HuH-7 (cell line): ENCODE measurements around the gene C9orf78.

Experiments
- DNase-seq: peaks from one replicate; pipeline ENCODE4 v3.0.0; 2011; ENCODE audit warnings: low spot score

Gene C9orf78, protein sequence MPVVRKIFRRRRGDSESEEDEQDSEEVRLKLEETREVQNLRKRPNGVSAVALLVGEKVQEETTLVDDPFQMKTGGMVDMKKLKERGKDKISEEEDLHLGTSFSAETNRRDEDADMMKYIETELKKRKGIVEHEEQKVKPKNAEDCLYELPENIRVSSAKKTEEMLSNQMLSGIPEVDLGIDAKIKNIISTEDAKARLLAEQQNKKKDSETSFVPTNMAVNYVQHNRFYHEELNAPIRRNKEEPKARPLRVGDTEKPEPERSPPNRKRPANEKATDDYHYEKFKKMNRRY

DNA sequence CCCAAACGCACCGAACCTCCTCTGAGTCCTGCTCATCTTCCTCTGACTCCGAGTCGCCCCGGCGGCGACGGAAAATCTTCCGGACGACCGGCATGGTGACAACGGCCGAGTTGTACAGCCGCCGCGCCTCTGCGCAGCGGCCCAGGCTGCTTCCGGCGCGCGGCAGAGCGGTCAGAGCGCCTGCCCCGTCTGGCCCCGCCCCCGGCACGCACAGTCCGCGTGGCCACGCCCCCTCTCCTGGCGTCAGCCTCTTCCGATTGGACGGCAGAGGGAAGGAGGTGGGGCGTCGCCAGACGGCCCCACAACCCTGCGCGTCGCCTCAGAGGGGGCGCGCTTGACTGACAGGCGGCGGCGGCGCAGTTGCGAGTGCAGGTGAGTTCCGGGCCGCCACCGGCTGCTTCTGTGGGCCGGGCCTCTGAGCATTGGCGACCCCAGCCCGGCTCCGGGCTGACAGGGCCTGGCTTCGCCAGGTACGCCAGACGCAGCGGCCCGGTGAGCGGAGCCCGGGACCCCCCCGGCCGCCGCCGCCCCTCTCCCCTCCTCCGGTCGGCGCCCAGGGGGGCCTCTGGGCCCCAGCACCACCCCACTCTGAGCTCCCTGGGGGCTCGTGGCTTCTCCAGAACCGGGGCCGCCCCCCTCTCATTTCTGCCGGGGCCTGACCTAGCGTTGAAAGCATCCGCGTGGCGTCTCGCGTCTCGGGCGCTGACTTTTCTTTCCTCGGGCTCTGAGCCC lies at the start of gene C9orf78, which contains the start of gene USP20:
TSS of gene C9orf78 (minus strand) at position 148 of the 732 bp plus-strand sequence. CDS start at position 94, 54 bp downstream.
TSS of gene USP20 (plus strand) at position 331 of the 732 bp plus-strand sequence. CDS start 17,098 bp downstream, outside the sequence.
- DNase-seq: peak; percentile 97

DNA sequence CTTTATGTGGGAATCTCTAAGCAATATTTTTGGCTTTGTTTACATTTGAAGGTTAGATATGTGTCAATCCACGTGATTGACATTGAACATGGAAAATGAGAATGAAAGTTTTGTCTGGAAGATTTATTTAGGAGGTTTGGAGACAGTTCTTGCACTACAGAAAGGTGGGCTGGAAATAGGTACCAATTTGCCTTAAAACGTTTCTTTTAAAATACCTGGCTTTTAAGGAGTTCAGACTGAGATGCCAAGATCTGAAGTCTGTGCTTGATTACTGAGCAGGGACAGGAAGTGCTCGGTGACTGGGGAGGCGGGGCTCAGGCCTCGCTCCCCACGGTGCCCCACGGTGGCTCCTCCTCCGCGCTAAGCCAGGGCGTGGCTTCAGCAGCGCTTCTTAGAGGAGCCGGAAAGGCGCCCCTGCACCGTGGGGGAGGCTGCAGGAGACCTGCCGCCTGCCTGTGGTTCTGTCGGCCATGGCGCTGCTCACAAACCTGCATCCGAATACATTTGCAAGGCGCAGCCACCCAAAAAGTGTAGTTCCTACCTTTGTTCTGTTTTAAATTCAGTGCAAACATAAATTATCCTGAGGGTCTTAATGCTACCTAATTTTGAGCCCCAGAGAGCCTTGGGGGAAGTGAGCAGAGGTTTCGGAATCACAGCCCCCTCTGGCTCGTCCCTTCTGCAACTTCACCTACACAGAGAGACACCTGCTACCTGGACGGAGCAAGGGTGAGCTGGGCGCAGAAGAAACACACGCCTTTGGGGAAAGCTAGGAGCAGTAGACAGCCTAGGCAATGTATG lies 49.3 kb upstream of the C9orf78 start:
- peak; percentile 86 for DNase-seq

DNA sequence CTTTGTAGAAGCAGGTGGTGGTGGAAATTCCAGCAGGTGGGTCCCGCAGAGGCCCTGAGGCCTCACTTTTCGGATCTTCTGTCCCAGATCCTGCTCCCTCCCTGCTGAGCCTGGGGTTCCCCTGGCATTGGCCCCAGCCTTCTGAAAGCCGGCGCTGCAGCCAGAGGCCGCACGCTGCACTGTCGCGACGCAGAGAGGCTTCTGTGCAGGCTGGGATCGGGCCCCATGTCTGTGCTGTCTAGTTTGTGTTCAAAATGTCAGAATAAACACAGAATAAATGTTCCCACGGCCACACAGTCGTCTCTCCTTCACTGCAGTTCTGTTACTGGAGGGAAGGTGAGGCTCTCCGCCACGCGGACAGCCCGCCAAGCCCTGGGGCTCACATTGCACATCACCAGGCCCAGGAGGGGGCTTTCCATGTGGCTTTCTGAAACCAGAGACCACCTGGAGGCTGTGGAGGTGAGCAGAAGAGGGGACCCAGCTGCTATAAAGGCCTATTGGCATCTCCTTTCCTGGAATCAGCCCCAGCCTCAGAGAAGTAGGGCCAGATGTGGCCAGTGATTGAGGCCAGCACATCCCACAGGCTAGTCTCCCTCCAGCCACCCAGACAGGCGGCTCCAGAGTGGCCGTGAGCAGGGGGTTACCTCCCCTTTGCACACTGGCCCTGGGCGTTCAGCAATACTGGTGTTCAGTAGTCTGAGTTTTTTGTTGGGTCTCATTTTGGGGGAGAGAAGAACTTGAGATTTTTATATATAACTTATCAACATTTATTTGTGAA lies 46.7 kb upstream of the C9orf78 start:
- DNase-seq: no peak

DNA sequence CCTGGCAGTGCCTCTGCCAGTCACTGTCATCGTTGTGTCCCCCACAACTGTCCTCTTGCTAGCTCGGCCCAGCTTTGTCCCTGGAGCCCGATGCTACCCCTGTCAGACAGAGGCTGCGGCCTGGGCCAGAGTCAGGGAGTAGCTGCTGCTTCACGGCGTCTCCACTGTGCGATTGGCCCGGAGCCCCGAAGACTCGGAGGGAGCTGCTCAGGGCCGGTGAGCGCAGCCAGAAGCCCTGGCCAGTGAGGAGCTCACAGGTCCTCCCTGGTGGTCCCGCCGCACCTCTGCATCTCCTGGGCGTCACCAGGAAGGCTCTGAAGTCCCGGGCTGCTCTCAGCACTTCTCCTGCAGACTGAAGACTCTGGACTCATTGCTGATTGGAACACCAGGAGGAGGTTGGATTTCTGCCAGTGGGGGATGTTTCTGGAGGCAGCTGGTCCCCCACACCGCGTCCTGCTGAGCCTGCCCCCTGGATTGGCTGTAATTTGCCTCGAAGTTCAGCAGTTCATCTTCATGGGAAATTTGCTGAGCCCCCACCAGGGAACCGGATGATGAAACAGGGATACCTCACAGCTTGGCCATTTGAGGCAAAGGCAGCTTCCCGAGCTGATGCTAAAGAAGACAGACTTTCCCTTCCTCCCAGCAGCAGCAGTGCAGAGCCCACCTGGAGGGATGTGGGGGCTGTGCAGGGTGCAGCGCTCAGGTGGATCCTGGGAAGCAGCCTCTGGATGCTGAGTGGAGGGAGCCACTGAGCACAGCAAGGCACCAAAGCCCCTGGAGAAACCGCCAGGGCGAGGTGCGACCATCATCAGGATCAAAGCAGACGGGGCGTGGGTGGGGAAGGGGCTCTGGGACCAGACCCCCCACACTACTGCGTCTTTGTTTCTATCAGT lies 45.8 kb upstream of the C9orf78 start:
- no peak for DNase-seq

DNA sequence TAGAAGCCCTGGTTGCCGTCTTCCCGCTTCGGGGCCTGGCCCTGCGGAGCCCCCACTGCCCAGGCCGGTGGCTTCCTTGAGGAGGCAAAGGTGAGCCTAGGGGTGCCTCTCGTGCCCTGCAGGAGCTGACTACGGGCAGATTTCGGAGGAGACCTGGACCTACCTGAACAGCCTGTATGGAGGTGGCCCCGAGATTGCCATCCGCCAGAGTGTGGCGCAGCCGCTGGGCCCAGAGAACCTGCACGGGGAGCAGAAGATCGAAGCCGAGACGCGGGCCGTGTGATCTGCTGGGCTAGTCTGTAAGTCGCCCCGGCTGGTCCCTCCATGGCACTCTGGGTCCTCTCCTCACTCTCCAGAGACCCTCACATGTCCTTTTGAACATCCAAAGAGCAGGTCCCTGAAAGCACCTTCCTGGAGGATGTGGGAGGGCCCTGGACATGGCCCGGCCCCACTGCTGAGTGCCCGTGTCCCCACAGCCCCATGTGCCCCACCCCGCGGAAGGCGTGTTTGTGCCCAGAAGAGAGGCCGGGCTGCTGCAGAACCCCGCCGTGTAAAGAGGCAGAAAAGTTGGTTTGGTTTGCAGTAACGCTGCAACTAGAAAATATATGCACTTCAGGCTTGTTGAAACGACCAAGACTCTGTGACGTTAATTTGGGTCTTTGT lies 45.0 kb upstream of the C9orf78 start:
- no peak for DNase-seq

DNA sequence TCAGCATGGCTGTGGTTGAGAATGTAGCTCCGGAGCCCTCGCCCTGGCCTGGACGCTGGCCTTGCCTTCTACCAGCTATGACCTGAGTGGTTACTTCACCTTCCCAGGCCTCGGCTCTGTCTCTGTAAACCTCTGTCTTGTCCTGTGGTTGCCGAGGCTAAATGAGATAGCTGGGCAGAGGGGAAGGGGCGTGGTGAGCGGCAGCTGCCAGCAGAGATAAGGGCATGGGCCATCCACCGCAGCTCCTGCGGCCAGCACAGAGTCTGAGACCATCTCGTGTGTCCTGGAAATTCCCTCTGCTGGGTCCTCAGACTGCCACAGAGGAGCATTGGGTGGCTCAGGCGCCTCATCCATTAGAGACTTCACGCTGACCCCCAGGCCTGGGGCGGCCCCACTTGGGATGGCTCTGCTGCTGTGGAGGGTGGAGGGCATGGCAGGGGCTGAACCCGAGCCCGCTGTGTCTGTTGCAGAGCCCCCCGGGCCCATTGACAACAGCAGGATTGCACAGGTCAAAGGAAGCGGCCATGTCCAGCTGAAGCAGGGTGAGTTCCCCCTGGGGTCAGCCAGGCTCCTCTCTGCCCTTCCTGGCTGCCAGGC lies 44.1 kb upstream of the C9orf78 start:
- no peak for DNase-seq

DNA sequence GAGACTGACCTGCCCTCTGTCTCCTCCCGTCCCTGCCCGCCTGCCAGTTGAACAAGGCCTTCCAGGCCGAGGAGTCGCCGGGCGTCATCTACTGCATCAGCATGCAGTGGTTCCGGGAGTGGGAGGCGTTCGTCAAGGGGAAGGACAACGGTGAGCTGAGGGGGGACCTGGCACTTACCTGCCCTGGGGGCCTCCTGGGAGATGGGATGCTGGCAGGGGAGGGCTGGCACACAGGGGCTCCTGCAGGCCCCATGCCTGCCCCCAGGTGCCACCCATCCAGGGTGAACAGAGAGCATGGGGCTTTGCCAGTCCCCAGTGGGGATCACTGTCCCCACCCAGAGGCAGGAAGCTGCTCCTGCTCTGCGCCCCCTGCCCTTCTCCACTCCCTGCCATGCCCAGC lies 43.2 kb upstream of the C9orf78 start:
- no peak for DNase-seq

DNA sequence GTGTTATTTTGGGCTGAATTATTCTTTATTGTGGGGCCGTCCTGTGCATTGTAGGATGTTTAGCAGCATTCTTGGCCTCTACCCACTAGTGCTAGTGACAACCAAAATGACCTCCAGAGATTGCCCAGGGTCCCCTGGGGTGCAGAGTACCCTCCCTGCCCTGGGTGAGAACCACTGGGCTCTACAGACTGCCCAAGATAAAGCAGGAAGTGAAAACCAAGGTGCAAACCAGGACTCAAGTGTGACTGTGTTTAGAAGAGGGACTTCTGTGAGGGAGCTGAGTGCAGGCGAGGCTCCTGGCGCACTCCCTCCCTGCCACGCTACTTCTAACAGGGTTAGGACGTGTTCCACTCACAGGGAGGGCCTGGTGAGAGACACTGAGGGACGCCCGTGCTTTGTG lies 41.7 kb upstream of the C9orf78 start:
- DNase-seq: no peak

DNA sequence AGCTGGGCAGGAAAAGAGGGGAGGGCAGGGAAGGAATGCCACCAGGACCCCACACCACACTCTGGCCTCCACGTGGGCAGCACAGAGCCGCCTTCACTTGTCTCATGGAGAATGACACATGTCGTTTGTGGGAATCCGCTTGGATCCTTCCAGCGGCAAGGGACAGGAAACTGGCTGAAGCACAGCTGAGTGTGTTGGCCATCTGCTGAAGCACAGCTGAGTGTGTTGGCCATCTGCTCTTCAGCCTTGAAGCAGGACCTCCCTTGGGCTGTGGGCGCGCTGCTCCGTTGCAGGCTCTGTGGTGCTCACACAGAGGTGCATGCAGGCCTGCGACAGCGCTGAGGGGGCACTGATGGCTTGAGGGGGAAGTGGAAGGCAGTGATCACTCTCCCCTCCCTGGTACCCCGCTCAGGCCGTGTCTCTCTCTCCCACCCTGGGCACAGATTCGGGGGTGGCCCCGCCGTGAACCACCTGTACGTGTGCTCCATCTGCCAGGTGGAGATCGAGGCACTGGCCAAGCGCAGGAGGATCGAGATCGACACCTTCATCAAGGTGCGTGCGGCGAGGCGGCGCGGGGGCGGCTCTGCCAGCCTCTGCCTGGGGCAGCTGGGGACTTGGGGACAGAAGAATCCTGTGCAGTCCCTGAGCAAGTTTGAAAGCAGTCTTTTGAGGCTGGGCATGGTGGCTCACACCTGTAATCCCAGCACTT lies 40.8 kb upstream of the C9orf78 start:
- no peak for DNase-seq

DNA sequence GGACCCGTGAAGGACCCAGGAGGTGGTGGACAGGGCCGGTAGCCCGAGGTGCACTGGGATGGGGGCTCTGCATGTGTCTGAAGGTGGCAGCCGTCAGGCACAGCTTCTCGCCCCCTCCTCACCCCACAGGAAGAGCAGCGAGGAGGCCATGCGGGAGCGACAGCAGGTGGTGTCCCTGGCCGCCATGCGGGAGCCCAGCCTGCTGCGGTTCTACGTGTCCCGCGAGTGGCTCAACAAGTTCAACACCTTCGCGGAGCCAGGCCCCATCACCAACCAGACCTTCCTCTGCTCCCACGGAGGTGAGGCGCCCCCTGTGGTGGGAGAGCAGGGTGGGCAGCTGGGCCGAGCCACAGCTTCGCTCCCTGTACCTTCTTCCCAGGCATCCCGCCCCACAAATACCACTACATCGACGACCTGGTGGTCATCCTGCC lies 40.1 kb upstream of the C9orf78 start:
- peak; percentile 34 for DNase-seq

DNA sequence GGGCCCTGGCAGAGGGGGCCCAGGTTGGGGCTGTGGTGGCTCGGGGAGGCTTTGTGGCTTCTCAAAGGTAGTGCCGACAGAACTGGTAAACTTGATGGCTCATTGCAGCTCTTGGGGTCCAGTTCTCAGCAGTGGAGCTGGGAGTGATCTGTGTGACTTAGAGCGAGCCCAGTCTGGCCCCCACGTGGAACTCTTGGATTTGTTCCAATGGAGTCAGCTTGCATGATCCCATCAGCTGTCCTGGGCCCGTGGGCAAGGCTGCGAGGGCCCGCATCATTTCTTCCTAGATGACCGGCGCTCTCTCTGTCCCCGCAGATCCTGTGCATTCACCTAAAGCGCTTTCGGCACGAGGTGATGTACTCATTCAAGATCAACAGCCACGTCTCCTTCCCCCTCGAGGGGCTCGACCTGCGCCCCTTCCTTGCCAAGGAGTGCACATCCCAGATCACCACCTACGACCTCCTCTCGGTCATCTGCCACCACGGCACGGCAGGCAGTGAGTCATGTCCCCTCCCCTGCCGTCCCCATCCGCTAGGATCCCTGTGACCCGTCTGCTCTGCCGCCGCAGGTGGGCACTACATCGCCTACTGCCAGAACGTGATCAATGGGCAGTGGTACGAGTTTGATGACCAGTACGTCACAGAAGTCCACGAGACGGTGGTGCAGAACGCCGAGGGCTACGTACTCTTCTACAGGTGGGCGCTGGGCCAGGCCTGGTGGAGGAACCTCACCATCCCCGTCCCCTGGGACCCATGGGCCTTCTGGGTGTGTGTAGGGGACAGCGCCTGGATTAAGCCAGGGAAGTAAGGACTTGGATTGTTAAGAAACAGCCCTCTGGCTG lies 39.4 kb upstream of the C9orf78 start:
- DNase-seq: no peak

DNA sequence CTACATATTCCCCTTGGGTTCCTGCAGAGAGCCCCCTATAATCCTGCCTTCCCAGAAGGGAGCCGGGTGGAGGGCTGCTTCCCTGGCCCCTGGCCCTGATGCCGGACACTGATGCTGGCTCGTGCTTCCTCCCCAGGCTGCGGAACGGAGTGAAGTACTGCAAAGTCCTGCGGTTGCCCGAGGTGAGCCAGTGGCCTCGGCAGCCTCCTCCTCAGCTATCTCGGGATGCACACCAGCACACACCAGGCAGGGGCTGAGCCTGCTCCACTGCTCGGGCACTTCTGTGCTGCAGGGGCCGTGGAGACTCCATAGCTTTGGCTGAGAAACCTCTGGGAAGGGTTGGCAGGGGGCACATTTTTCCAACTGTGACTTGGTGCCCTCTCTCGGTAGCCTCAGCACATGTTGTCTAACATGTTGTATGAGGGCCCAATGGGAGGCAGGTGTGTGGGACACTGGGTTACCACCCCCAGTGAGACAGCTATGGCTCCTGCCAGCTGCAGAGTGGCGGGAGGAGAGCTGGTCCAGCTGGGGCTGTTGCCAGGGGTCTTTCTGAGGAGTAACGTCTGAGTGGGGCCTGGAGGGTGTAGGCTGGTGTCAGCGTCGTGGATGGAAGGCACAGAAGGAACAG lies 38.6 kb upstream of the C9orf78 start:
- DNase-seq: no peak

DNA sequence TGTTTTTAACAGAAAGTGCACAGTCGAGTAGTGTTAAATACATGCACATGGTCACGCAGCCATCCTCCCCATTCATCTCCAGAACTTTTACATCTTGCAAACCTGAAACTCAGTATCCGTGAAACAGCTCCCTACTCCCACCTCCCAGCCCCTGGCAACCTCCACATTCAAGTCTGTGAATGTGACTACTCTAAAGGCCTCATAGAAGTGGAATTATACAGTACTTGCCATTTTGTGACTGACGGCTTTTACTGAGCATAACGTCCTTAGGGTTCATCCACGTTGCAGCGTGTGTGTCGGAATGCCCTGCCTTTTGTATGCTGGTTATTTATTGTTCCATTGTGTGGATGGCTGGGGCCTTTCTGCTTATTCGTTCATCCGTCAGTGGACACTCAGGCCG lies 36.0 kb upstream of the C9orf78 start:
- DNase-seq: no peak

DNA sequence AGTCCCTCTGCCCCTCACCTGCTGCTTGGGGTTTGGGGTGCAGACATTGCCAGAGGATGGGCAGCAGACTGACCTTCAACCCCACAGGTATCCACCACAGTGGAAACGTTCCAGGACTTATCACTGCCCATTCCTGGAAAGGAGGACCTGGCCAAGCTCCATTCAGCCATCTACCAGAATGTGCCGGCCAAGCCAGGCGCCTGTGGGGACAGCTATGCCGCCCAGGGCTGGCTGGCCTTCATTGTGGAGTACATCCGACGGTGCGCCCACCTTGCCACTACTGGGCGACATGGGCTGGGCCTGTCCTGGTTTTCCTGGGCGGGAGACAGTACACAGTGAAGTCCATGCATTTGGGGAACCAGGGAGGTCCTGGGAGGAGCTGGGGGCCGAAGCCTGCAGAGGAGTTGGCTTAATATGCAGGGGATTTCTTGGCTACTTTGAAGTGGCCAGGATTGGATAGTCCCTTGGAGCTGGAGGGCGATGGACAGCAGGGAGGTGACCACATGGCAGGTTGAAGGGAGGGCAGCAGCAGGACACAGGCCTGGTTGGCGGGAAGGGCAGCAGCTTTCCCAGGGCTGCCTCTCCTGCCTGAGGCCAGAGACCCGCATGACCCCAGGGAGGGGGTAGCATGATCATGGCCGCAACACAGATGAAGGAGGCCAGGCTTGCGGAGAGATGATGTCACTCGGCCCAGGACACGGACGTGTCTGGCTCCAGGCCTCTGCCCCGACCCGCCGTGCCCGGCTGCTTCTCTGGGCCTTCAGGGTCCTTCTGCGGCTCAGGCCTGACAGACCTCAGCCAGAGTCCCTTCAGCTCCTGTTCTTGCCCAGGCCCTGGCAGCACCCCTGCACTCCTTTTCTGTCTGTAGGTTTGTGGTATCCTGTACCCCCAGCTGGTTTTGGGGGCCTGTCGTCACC lies 34.8 kb upstream of the C9orf78 start:
- DNase-seq: no peak

DNA sequence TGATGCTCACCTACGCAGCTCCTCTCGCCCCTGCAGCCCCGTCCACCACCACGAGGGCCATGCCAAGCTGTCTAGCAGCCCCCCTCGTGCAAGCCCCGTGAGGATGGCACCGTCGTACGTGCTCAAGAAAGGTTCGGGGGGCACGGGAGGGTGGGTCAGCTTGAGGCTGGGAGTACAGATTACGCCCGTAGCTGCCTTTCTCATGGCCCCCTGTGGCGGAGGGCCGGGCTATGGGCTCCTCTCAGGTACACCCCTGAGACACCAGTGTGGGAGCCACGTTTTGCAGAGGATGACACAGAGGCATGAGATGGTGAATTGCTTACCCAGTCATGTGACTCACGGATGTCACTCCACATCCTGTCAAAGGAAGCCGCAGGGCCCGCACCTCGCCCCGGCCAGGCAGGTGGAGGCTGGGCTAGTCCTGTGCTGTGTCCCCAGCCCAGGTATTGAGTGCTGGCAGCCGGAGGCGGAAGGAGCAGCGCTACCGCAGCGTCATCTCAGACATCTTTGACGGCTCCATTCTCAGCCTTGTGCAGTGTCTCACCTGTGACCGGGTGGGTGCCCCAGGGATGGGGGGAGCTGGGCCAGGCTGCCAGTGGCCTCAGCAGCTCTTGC lies 33.9 kb upstream of the C9orf78 start:
- no peak for DNase-seq
